OCI-LY7 (cell line): ENCODE data around the gene XRCC5.

Experiments used
- CTCF ChIP-seq: fragments of 200-600 bp; sonication (generic); conservative IDR thresholded peaks from 2 replicates; pipeline ENCODE4 v1.5.1; 2014; ENCODE audit warnings: mild to moderate bottlenecking, antibody characterized with exemption, low read length, moderate library complexity, mixed read lengths
- EZH2phosphoT487 ChIP-seq: fragments of 200-600 bp; sonication (generic); IDR thresholded peaks from 2 replicates; pipeline ENCODE4 v1.6.1; 2018; ENCODE audit warnings: low read depth, borderline replicate concordance, mild to moderate bottlenecking, mixed run types, antibody characterized with exemption, low read length, moderate library complexity, mixed read lengths

- no peak for TF ChIP-seq CTCF
- TF ChIP-seq EZH2phosphoT487: no peak
Observed at GRCh38 chr2:216224388-216224787, 115.2 kb downstream of the XRCC5 start.
